HepG2 (cell line): ENCODE data around the gene OLFM1. TPM values are rescaled to one million over a fixed set of nuclear protein-coding genes. Genes with fewer than 3 reads are reported as not detected.
"Not testable (repeated sequence)": the region's sequence is repeated elsewhere in the genome, so short reads cannot be mapped to it uniquely, and the experiment has no call there.

Source experiments
- ATAC-seq: fragments of 200-7000 bp; cut with Tn5 transposase; 3 replicates; pipeline ENCODE4 v1.9.1; 2020; ENCODE audit warnings: mild to moderate bottlenecking, moderate library complexity
- BruUV-seq: library from RNA; stranded (reverse); fragments of 400-500 nt; replicated peaks from 2 replicates; lab custom pipeline; 2021; lab: Mats Ljungman, UMichigan
- CTCF ChIA-PET: fragments of 300-600 bp; formaldehyde crosslinking; extraction: SDS; loops from one replicate; lab custom pipeline; 2021; ENCODE audit warnings: low total read pairs, inconsistent platforms, low intra/inter-chr PET ratio; lab: Yijun Ruan, JAX
- POLR2A ChIA-PET: fragments of 350-600 bp; sonication (Branson Sonifier 250); formaldehyde crosslinking; loops from one replicate; lab custom pipeline; 2020; ENCODE audit warnings: antibody characterized with exemption, inconsistent platforms; lab: Yijun Ruan, JAX
- DNase-seq: peaks from one replicate; pipeline ENCODE4 v3.0.0-alpha.2; 2015; ENCODE audit warnings: low spot score
- FAIRE-seq: peaks from 3 replicates; lab custom pipeline; 2011; peaks lifted over from hg19 to GRCh38; lab: Jason Lieb, UNC
- H2AFZ ChIP-seq: one replicate; pipeline ENCODE4 v1.6.1; 2011; ENCODE audit warnings: low read length, inconsistent platforms
- H3K27ac ChIP-seq: fragments of 300-600 bp; 3 replicates; pipeline ENCODE4 v1.8.0; 2011; ENCODE audit warnings: mixed run types, mild to moderate bottlenecking, mixed read lengths, low read length, inconsistent platforms; ENCODE audit not compliant: insufficient read depth; ENCODE audit errors: extremely low read length
- H3K27me3 ChIP-seq, 2 experiments: fragments of 200-600 bp in 1 of 2; 2 replicates in 1 of 2; 3 replicates in 1 of 2; pipeline versions ENCODE4 v1.6.0 to v1.8.0; 2011; ENCODE audit warnings: low read length in 2 of 2, mild to moderate bottlenecking in 2 of 2, moderate library complexity in 2 of 2, inconsistent platforms in 1 of 2; ENCODE audit not compliant: insufficient read depth in 2 of 2, control insufficient read depth in 1 of 2
- H3K36me3 ChIP-seq, 2 experiments: fragments of 200-600 bp in 1 of 2; replicated peaks in 1 of 2; 2 replicates in 1 of 2; 3 replicates in 1 of 2; pipeline versions ENCODE4 v1.5.1 to v1.8.0; 2011; ENCODE audit warnings: low read length in 2 of 2, inconsistent platforms in 1 of 2; ENCODE audit not compliant: insufficient read depth in 2 of 2, control insufficient read depth in 1 of 2
- H3K4me1 ChIP-seq: 2 replicates; pipeline ENCODE4 v1.5.1; 2012; ENCODE audit warnings: low read length, inconsistent platforms; ENCODE audit not compliant: insufficient read depth
- H3K4me2 ChIP-seq: 2 replicates; pipeline ENCODE4 v1.6.0; 2011; ENCODE audit warnings: low read depth, low read length, inconsistent platforms
- H3K4me3 ChIP-seq, 3 experiments: fragments of 200-600 bp in 1 of 3; sonication (generic), shearing (Covaris generic) in 1 of 3; replicated peaks in 1 of 3; 2 replicates each; pipeline ENCODE4 v1.5.1; 2011 to 2016; ENCODE audit warnings: low read length in 3 of 3, inconsistent platforms in 2 of 3, low read depth in 2 of 3, mild to moderate bottlenecking in 2 of 3, control low read depth in 1 of 3, mixed read lengths in 1 of 3; ENCODE audit not compliant: insufficient read depth in 1 of 3
- H3K79me2 ChIP-seq: one replicate; pipeline ENCODE4 v1.6.1; 2011; ENCODE audit warnings: low read length, inconsistent platforms; ENCODE audit not compliant: insufficient read depth
- H3K9ac ChIP-seq: 2 replicates; pipeline ENCODE4 v1.6.0; 2011; ENCODE audit warnings: mild to moderate bottlenecking, low read depth, low read length, inconsistent platforms; ENCODE audit not compliant: insufficient read depth
- H3K9me3 ChIP-seq: 2 replicates; pipeline ENCODE4 v1.5.1; 2012; ENCODE audit warnings: mild to moderate bottlenecking, low read length
- H4K20me1 ChIP-seq: 2 replicates; pipeline ENCODE4 v1.6.0; 2011; ENCODE audit warnings: inconsistent platforms, mild to moderate bottlenecking, low read length, moderate library complexity; ENCODE audit not compliant: insufficient read depth
- HIVEP1 ChIP-seq: sonication (generic); formaldehyde crosslinking; IDR thresholded peaks from 2 replicates; pipeline ENCODE4 v1.4.0; 2020; ENCODE audit warnings: mild to moderate bottlenecking, missing genetic modification reagents
- MEF2D ChIP-seq: sonication (generic); formaldehyde crosslinking; IDR thresholded peaks from 2 replicates; pipeline ENCODE4 v1.5.1; 2020; ENCODE audit warnings: mild to moderate bottlenecking, missing genetic modification reagents
- NCOA2 ChIP-seq: sonication (generic); formaldehyde crosslinking; IDR thresholded peaks from 2 replicates; pipeline ENCODE4 v1.8.0; 2022; ENCODE audit warnings: inconsistent platforms
- TCF7L2 ChIP-seq: IDR thresholded peaks from 2 replicates; pipeline ENCODE4 v1.6.1; 2011; ENCODE audit warnings: mild to moderate bottlenecking, low read depth, low read length, moderate library complexity
- ZFX ChIP-seq: sonication (generic); formaldehyde crosslinking; IDR thresholded peaks from 2 replicates; pipeline ENCODE4 v1.4.0; 2020; ENCODE audit warnings: mild to moderate bottlenecking, low read depth, missing genetic modification reagents, moderate library complexity
- ZNF329 ChIP-seq: sonication (generic); formaldehyde crosslinking; IDR thresholded peaks from 2 replicates; pipeline ENCODE4 v1.9.0; 2021; ENCODE audit warnings: low read depth, mild to moderate bottlenecking, missing genetic modification reagents
- ZNF33B ChIP-seq: sonication (generic); formaldehyde crosslinking; IDR thresholded peaks from 2 replicates; pipeline ENCODE4 v1.5.1; 2020; ENCODE audit warnings: mild to moderate bottlenecking, missing genetic modification reagents
- ZNF510 ChIP-seq: sonication (generic); formaldehyde crosslinking; IDR thresholded peaks from 2 replicates; pipeline ENCODE4 v1.4.0; 2020; ENCODE audit warnings: low read depth, mild to moderate bottlenecking, missing genetic modification reagents
- WGBS: methylation state at CpG from one replicate; pipeline ENCODE4 v1.1.6; 2017; ENCODE audit warnings: low lambda C conversion rate; 5-methylcytosine and 5-hydroxymethylcytosine counted together
- in situ Hi-C: cut with HindIII; loops from 2 replicates; pipeline ENCODE4 v1.10.0; 2017; ENCODE audit warnings: low pct_unique_long_range_greater_than_20kb; ENCODE audit not compliant: extremely low pct_ligation_motif_present
- intact Hi-C: fragments of 100-400 bp; cut with micrococcal nuclease; formaldehyde crosslinking; loops from one replicate; pipeline ENCODE4 v1.10.0; 2022; ENCODE audit not compliant: unreplicated experiment
- polyA plus RNA-seq, 8 experiments: library from polyadenylated mRNA; depleted of rRNA in 3 of 8; stranded (reverse) in 7 of 8; unstranded in 1 of 8; fragments of >200 nt; fragmentation: Illumina TruSeq in 4 of 8; extraction: Trizol in 4 of 8; gene quantifications; 2 replicates each; pipeline versions ENCODE4 v1.2.1 to v1.2.3, GENCODE V29; 2011 to 2016; ENCODE audit warnings: low read depth in 4 of 8, missing spikeins in 1 of 8, mixed read lengths in 1 of 8; ENCODE audit not compliant: insufficient read depth in 1 of 8
- total RNA-seq, 5 experiments: library from RNA; depleted of rRNA; stranded (reverse); fragments of >200 nt; fragmentation: Illumina TruSeq; extraction: Trizol; gene quantifications; 2 replicates each; pipeline ENCODE4 v1.2.3, GENCODE V29; 2016; ENCODE audit warnings: low read depth in 1 of 5
- TF ChIP-seq, protein P1 (sequence below): sonication (generic); formaldehyde crosslinking; IDR thresholded peaks from 2 replicates; pipeline ENCODE4 v1.4.0; 2020; ENCODE audit warnings: mild to moderate bottlenecking, missing genetic modification reagents
- TF ChIP-seq, protein P2 (sequence below): IDR thresholded peaks from 2 replicates; pipeline ENCODE4 v1.6.1; 2016; ENCODE audit warnings: mild to moderate bottlenecking, missing biosample characterization, missing genetic modification reagents

The OLFM1 gene
- total and polyA plus RNA-seq, 2 of the 13 experiments (the other 11 are each of a cell fraction or from before 2014, with no cell fraction given): not detected

DNA sequence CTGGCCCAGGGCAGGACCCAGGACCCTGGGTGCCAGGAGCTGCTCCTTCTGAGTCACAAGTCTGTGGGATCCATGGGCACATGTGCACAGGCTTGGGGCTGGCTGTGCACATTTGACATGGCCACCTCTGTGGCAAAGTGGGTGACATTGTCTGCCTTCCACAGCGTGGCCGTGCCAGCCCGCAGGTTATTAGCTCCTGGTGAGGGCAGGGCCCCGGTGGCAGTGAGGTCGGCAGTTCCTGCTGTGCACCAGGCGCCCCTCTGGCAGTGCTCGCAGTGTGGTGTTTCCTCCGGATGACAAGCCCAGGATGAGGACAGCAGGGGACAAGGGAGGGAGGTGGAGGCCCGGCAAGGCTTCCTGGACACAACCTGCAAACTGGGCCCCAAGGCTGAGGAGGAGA lies 60.5 kb downstream of the OLFM1 start:
- H3K4me2 ChIP-seq: no peak overlapping the region
- DNase-seq: no peak
- TF ChIP-seq, protein P1, sequence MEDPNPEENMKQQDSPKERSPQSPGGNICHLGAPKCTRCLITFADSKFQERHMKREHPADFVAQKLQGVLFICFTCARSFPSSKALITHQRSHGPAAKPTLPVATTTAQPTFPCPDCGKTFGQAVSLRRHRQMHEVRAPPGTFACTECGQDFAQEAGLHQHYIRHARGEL (CRISPR knock-in tag): no peak
- TF ChIP-seq MEF2D (CRISPR knock-in tag): no peak
- TF ChIP-seq, protein P2, sequence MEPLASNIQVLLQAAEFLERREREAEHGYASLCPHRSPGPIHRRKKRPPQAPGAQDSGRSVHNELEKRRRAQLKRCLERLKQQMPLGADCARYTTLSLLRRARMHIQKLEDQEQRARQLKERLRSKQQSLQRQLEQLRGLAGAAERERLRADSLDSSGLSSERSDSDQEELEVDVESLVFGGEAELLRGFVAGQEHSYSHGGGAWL (CRISPR knock-in tag): no peak
- no peak for TF ChIP-seq NCOA2
- no peak for TF ChIP-seq ZFX
- no peak for TF ChIP-seq ZNF510 (CRISPR knock-in tag)
- no peak for TF ChIP-seq HIVEP1 (CRISPR knock-in tag)
- no peak for TF ChIP-seq ZNF329 (CRISPR knock-in tag)
- TF ChIP-seq, all 625 proteins: peak for 0
- ATAC-seq (no peak), FAIRE-seq (no peak)
- BruUV-seq: no TSS peak
- intact Hi-C loops: no loop called here
- H3K36me3 ChIP-seq: no peaks in the 10 kb centered on the region
- H3K4me3 ChIP-seq: no peak overlapping the region
- H3K27me3 ChIP-seq: peaks cover 8 to 45% of the 10 kb centered on the region in 2 experiments; a peak in 4 of 5 replicates
- H3K27ac ChIP-seq: no peak overlapping the region
- no peak overlapping the region for H2AFZ ChIP-seq
- no peaks in the 10 kb centered on the region for H3K79me2 ChIP-seq
- no peak overlapping the region for H3K9ac ChIP-seq
- H3K9me3 ChIP-seq: no peaks in the 10 kb centered on the region
- H4K20me1 ChIP-seq: no peaks in the 10 kb centered on the region
- POLR2A ChIA-PET: no interaction called here
- in situ Hi-C loops: no loop called here
- no CpG with 5 or more reads among the region's 9 CpGs for WGBS
- no peaks in the 10 kb centered on the region for H3K4me1 ChIP-seq
- CTCF ChIA-PET: no interaction called here

- peaks cover 8 to 50% of the 10 kb centered on the region in 2 experiments; a peak in 4 of 5 replicates for H3K27me3 ChIP-seq
- no peaks in the 10 kb centered on the region for H3K36me3 ChIP-seq
- DNase-seq (no peak), FAIRE-seq (no peak), ATAC-seq (no peak)
- BruUV-seq: no TSS peak
- ChIA-PET CTCF (no interaction called here), POLR2A (no interaction called here)
- no peak overlapping the region for H3K4me2 ChIP-seq
- 0% methylated on average over 4 of the region's 7 CpGs for WGBS
- no peak for TF ChIP-seq TCF7L2
- TF ChIP-seq ZNF33B (CRISPR knock-in tag): no peak
- H3K4me3 ChIP-seq: no peak overlapping the region
- no peak overlapping the region for H2AFZ ChIP-seq
- intact Hi-C loops: no loop called here
- H3K27ac ChIP-seq: no peak overlapping the region
- in situ Hi-C loops: no loop called here
- H3K4me1 ChIP-seq: no peaks in the 10 kb centered on the region
- no peaks in the 10 kb centered on the region; the same call in 1 of the 2 replicates for H4K20me1 ChIP-seq
- no peak overlapping the region for H3K9ac ChIP-seq
- no peaks in the 10 kb centered on the region for H3K79me2 ChIP-seq
- H3K9me3 ChIP-seq: no peaks in the 10 kb centered on the region
Observed at GRCh38 chr9:135148386-135148785, 60.9 kb downstream of the OLFM1 start.

GRCh38 chr9:135149901-135150300 lies 62.4 kb downstream of the OLFM1 start:
- ATAC-seq, H3K79me2 ChIP-seq, H3K4me2 ChIP-seq, H3K4me1 ChIP-seq, DNase-seq, H4K20me1 ChIP-seq, FAIRE-seq, H3K9me3 ChIP-seq, H3K27ac ChIP-seq, H3K9ac ChIP-seq, BruUV-seq, H3K36me3 ChIP-seq, intact Hi-C loops, in situ Hi-C loops, H2AFZ ChIP-seq, CTCF ChIA-PET, POLR2A ChIA-PET, H3K4me3 ChIP-seq: not testable (repeated sequence)
- H3K27me3 ChIP-seq: peaks cover 6 to 51% of the 10 kb centered on the region in 2 experiments; a peak in 4 of 5 replicates
- 10% methylated on average over 4 of the region's 9 CpGs for WGBS
